HG02642 (cell line): Measurements from ENCODE around the gene TACC2.

Experiments
- ATAC-seq: cut with Tn5 transposase; IDR thresholded peaks from one replicate; pipeline ENCODE4 v1.9.1; 2021; ENCODE audit warnings: mild to moderate bottlenecking; ENCODE audit not compliant: unreplicated experiment, poor library complexity

Gene TACC2

GRCh38 chr10:122113161-122113944, 124.4 kb downstream of the TACC2 start:
- ATAC-seq: no peak

- ATAC-seq: no peak
These were observed 125.2 kb downstream of the TACC2 start for GRCh38 chr10:122113945-122114747.

- ATAC-seq: no peak
These were observed 126.9 kb downstream of the TACC2 start for GRCh38 chr10:122115874-122116273.

GRCh38 chr10:122116331-122116730, 127.4 kb downstream of the TACC2 start:
- no peak for ATAC-seq

- no peak for ATAC-seq
These were observed 128.5 kb downstream of the TACC2 start for GRCh38 chr10:122117475-122117874.

- no peak for ATAC-seq
These were observed 131.2 kb downstream of the TACC2 start for GRCh38 chr10:122120008-122120744.

GRCh38 chr10:122121059-122121458, 132.1 kb downstream of the TACC2 start:
- no peak for ATAC-seq

- no peak for ATAC-seq
These were observed 133.5 kb downstream of the TACC2 start for GRCh38 chr10:122122493-122122892.

GRCh38 chr10:122123186-122123585, 134.2 kb downstream of the TACC2 start:
- no peak for ATAC-seq

- ATAC-seq: no peak
These were observed 135.4 kb downstream of the TACC2 start for GRCh38 chr10:122124342-122124741.

GRCh38 chr10:122124808-122125207, 135.8 kb downstream of the TACC2 start:
- ATAC-seq: no peak

- no peak for ATAC-seq
These were observed 138.0 kb downstream of the TACC2 start for GRCh38 chr10:122126763-122127659.

GRCh38 chr10:122127943-122128342, 139.0 kb downstream of the TACC2 start:
- ATAC-seq: no peak

- no peak for ATAC-seq
These were observed 139.4 kb downstream of the TACC2 start for GRCh38 chr10:122128357-122128756.

GRCh38 chr10:122130474-122131110, 141.6 kb downstream of the TACC2 start:
- ATAC-seq: no peak

GRCh38 chr10:122132331-122132755, 143.4 kb downstream of the TACC2 start:
- ATAC-seq: no peak

GRCh38 chr10:122132882-122133565, 144.1 kb downstream of the TACC2 start:
- no peak for ATAC-seq

GRCh38 chr10:122135251-122136025, 146.5 kb downstream of the TACC2 start:
- no peak for ATAC-seq
